ENCODE results near the gene TMEM259. TPM values are rescaled to one million over a fixed set of nuclear protein-coding genes. Genes with fewer than 3 reads are reported as not detected.

The TMEM259 gene
- total RNA-seq, 4 donors from 2014 or later = 226 to 676 (median 303) TPM

- no peak for DNase-seq
- Histone ChIP-seq H3K9me3 (no peaks in the 10 kb centered on the region), H3K27me3 (peaks cover 47% of the 10 kb centered on the region), H3K4me3 (no peak overlapping the region), H3K27ac (no peak overlapping the region), H3K36me3 (no peaks in the 10 kb centered on the region), H3K4me1 (peaks cover 6 to 10% (median 9%) of the 10 kb centered on the region in 4 donors)
- TF ChIP-seq POLR2AphosphoS5 (IDR thresholded peaks at IDR 0.05) = no peak
- TF ChIP-seq, protein P1, sequence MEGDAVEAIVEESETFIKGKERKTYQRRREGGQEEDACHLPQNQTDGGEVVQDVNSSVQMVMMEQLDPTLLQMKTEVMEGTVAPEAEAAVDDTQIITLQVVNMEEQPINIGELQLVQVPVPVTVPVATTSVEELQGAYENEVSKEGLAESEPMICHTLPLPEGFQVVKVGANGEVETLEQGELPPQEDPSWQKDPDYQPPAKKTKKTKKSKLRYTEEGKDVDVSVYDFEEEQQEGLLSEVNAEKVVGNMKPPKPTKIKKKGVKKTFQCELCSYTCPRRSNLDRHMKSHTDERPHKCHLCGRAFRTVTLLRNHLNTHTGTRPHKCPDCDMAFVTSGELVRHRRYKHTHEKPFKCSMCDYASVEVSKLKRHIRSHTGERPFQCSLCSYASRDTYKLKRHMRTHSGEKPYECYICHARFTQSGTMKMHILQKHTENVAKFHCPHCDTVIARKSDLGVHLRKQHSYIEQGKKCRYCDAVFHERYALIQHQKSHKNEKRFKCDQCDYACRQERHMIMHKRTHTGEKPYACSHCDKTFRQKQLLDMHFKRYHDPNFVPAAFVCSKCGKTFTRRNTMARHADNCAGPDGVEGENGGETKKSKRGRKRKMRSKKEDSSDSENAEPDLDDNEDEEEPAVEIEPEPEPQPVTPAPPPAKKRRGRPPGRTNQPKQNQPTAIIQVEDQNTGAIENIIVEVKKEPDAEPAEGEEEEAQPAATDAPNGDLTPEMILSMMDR (IDR thresholded peaks at IDR 0.05) = no peak
- TF ChIP-seq POLR2A (IDR thresholded peaks at IDR 0.05) = no peak
- in situ Hi-C loops (cut with MboI; ENCODE audit: low pct_ligation_motif_present in 1 of 4, low pct_unique_long_range_greater_than_20kb in 1 of 4, low sequenced_read_pairs in 3 of 4) (loop anchor here in 1 of 4 donors (25.0 kb wide), 1 partner anchor 132 kb away; the partner anchor contains the start of genes CFD and ELANE), intact Hi-C loops (cut with DNase I; ENCODE audit: low total_unique reads) (no loop called here)
- 86% methylated on average over 43 of the region's 43 CpGs; no CpG with 5 or more reads in 1 of the 2 donors for WGBS, 2 donors (ENCODE audit: low coverage in 1 of 2)
Observed at GRCh38 chr19:993831-994393, 27.0 kb downstream of the TMEM259 start.

GRCh38 chr19:993361-993830 is 27.5 kb downstream of the TMEM259 start:
- 95% methylated on average over 17 of the region's 17 CpGs; no CpG with 5 or more reads in 1 of the 2 donors for WGBS, 2 donors (ENCODE audit: low coverage in 1 of 2)
- no peaks in the 10 kb centered on the region for H3K36me3 ChIP-seq
- peaks cover 6 to 10% (median 9%) of the 10 kb centered on the region in 4 donors for H3K4me1 ChIP-seq
- no peaks in the 10 kb centered on the region for H3K9me3 ChIP-seq
- peaks cover 41% of the 10 kb centered on the region for H3K27me3 ChIP-seq
- intact Hi-C loops (cut with DNase I; ENCODE audit: low total_unique reads) (no loop called here), in situ Hi-C loops (cut with MboI; ENCODE audit: low pct_ligation_motif_present in 1 of 4, low pct_unique_long_range_greater_than_20kb in 1 of 4, low sequenced_read_pairs in 3 of 4) (loop anchor here in 1 of 4 donors (25.0 kb wide), 1 partner anchor 131 kb away; the partner anchor contains the start of genes CFD and ELANE)
- DNase-seq = no peak
- H3K27ac ChIP-seq = no peak overlapping the region
- no peak overlapping the region for H3K4me3 ChIP-seq
- TF ChIP-seq EP300 (IDR thresholded peaks at IDR 0.05; ENCODE audit: low read depth) = no peak
- TF ChIP-seq, protein P1 (IDR thresholded peaks at IDR 0.05) = no peak
- TF ChIP-seq POLR2AphosphoS5 (IDR thresholded peaks at IDR 0.05) = no peak
- TF ChIP-seq POLR2A (IDR thresholded peaks at IDR 0.05) = no peak

GRCh38 chr19:992670-993055 is 28.3 kb downstream of the TMEM259 start:
- intact Hi-C loops (cut with DNase I; ENCODE audit: low total_unique reads) = no loop called here
- peaks cover 6 to 10% (median 9%) of the 10 kb centered on the region in 4 donors for H3K4me1 ChIP-seq
- no peak overlapping the region for H3K4me3 ChIP-seq
- no peaks in the 10 kb centered on the region for H3K36me3 ChIP-seq
- TF ChIP-seq EP300 (IDR thresholded peaks at IDR 0.05; ENCODE audit: low read depth) (no peak), POLR2A (IDR thresholded peaks at IDR 0.05) (no peak), POLR2AphosphoS5 (IDR thresholded peaks at IDR 0.05) (no peak)
- TF ChIP-seq, protein P1 (IDR thresholded peaks at IDR 0.05) = no peak
- no peaks in the 10 kb centered on the region for H3K9me3 ChIP-seq
- peaks cover 34% of the 10 kb centered on the region for H3K27me3 ChIP-seq
- in situ Hi-C loops (cut with MboI; ENCODE audit: low pct_ligation_motif_present in 1 of 4, low pct_unique_long_range_greater_than_20kb in 1 of 4, low sequenced_read_pairs in 3 of 4) = loop anchor here in 1 of 4 donors (25.0 kb wide), 1 partner anchor 130 kb away; the partner anchor contains the start of genes CFD and ELANE
- H3K27ac ChIP-seq = no peak overlapping the region
- 92% methylated on average over 13 of the region's 13 CpGs; no CpG with 5 or more reads in 1 of the 2 donors for WGBS, 2 donors (ENCODE audit: low coverage in 1 of 2)
- no peak for DNase-seq

DNA sequence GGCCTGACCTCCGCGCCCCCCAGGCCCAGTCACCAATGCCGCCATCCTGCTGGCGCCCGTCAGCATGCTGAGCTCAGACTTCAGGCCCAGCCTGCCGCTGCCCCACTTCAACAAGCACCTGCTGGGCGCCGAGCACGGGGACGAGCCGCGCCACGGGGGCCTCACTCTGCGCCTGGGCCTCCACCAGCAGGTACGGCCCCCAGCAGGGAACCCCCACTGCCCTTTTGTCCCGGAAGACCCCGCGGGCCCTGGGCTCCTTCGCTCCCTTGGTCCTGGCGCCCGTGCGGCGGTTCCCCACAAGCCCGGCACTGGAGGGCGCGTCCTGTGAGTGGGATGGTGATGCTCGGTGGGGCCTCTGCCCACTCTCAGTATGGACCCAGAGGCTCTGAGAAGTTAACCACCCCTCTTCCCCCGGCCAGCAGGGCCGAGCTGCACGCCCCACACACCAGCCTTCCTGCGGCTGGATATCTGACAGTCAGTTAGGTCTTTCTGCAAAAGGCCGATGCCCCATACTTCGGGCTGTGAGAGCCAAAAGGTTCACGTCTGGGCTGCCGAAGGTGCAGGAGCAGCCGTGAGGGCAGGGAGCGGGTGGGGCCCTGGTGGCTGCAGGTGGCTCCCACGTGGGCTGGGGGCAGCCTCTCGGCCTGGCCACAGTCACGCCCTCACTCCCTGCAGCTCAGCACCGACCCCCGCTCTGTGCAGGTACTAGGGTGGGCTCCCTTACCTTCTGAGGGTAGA is 28.8 kb downstream of the TMEM259 start:
- Histone ChIP-seq H3K9me3 (no peaks in the 10 kb centered on the region), H3K27me3 (peaks cover 28% of the 10 kb centered on the region), H3K4me1 (peaks cover 6 to 10% (median 9%) of the 10 kb centered on the region in 4 donors), H3K27ac (no peak overlapping the region), H3K36me3 (no peaks in the 10 kb centered on the region), H3K4me3 (no peak overlapping the region)
- TF ChIP-seq POLR2AphosphoS5 (IDR thresholded peaks at IDR 0.05) (no peak), EP300 (IDR thresholded peaks at IDR 0.05; ENCODE audit: low read depth) (no peak), POLR2A (IDR thresholded peaks at IDR 0.05) (no peak)
- TF ChIP-seq, protein P1 (IDR thresholded peaks at IDR 0.05) = no peak
- in situ Hi-C loops (cut with MboI; ENCODE audit: low pct_ligation_motif_present in 1 of 4, low pct_unique_long_range_greater_than_20kb in 1 of 4, low sequenced_read_pairs in 3 of 4) = loop anchor here in 1 of 4 donors (25.0 kb wide), 1 partner anchor 130 kb away; the partner anchor contains the start of genes CFD and ELANE
- DNase-seq = no peak
- 95% methylated on average over 35 of the region's 42 CpGs; no CpG with 5 or more reads in 1 of the 2 donors for WGBS, 2 donors (ENCODE audit: low coverage in 1 of 2)
- intact Hi-C loops (cut with DNase I; ENCODE audit: low total_unique reads) = no loop called here
